Measurements from ENCODE around the gene ASTN2. TPM values are rescaled to one million over a fixed set of nuclear protein-coding genes. Genes with fewer than 3 reads are reported as not detected.

ASTN2 gene
- total RNA-seq, 5 donors from 2014 or later (not counting 1 experiment from before 2014, with no cell fraction given): 3.7 to 4.8 (median 4.4) TPM

DNA sequence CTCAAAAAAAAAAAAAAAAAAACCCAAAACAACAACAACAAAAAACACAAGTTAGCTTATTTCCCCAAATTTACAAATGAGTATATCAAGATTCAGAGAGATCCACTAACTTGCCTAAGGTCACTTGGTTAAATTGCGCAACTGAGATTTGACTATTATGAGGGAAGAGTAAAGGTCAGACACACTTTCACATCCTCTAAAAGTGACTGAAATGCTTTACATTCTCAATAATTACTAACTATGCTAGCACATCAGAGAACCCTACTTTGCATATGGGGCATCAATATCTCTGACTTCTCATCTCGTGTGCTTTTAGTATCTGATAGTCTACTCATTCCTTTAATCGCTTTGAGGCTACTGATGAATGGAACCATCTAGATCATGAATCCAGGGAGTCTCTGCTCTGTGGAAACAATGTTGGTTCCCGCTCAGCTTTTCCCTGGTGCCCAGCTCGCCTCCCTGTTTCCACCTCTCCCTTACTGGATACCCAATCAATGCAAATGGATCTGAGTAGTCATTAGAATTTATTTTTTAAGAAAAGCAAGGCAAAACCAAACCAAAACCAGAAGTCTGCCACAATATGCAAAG, 909.9 kb downstream of the ASTN2 start:
- DNase-seq: no peak
- Mint-ChIP-seq H3K9me3 (peaks cover 0 to 12% (median 4%) of the 10 kb centered on the region in 3 donors), H3K27ac (no peak overlapping the region), H3K36me3 (no peaks in the 10 kb centered on the region), H3K27me3 (no peaks in the 10 kb centered on the region), H3K4me3 (no peak overlapping the region), H3K4me1 (no peaks in the 10 kb centered on the region)
- ChIA-PET CTCF (no interaction called here), POLR2A (no interaction called here)
- H3K27ac ChIP-seq (ENCODE audit: low read length): no peak overlapping the region
- no peaks in the 10 kb centered on the region for H3K9me3 ChIP-seq
- no peaks in the 10 kb centered on the region for H3K4me1 ChIP-seq (ENCODE audit: control insufficient read depth in 1 of 2, extremely low read depth in 1 of 2, insufficient read depth in 2 of 2, low read length in 2 of 2)
- H3K36me3 ChIP-seq (ENCODE audit: control insufficient read depth in 2 of 2, extremely low read depth in 1 of 2, insufficient read depth in 1 of 2, low read length in 1 of 2): no peaks in the 10 kb centered on the region
- 67% methylated on average over 1 of the region's 5 CpGs for WGBS (ENCODE audit: insufficient coverage)
- no peak for ATAC-seq (replicated peaks in 1 of 4)
- no peak overlapping the region for H3K4me3 ChIP-seq (ENCODE audit: control insufficient read depth in 1 of 2, extremely low read depth in 1 of 2, low read length in 1 of 2)
- H3K27me3 ChIP-seq (replicated peaks in 1 of 2; ENCODE audit: control insufficient read depth in 2 of 2, extremely low read depth in 1 of 2, insufficient read depth in 2 of 2, low read length in 1 of 2): no peaks in the 10 kb centered on the region

DNA sequence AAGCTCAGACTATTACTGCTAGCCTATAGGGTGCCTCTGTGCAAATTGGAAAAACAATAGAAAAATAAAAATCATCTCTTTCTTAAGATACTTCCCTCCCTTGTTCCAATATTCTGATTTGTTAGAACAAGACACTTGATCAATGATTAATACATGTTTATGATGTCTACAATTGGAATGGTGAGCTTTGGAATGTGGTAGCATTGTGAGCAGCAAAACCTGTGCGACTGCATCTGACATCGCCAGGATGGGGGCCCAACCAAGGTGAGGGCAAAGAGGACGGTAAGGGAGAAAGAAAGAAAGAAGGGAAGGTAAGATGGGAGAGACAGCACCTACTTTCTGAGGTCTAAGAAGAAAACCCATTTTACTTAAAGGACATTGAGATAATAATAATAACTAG, 910.8 kb downstream of the ASTN2 start:
- POLR2A ChIA-PET: no interaction called here
- Mint-ChIP-seq H3K36me3 (no peaks in the 10 kb centered on the region), H3K9me3 (peaks cover 0 to 6% (median 0%) of the 10 kb centered on the region in 3 donors), H3K4me3 (no peak overlapping the region), H3K4me1 (no peaks in the 10 kb centered on the region), H3K27me3 (no peaks in the 10 kb centered on the region), H3K27ac (no peak overlapping the region)
- H3K27me3 ChIP-seq (replicated peaks in 1 of 2; ENCODE audit: control insufficient read depth in 2 of 2, extremely low read depth in 1 of 2, insufficient read depth in 2 of 2, low read length in 1 of 2): no peaks in the 10 kb centered on the region
- H3K36me3 ChIP-seq (ENCODE audit: control insufficient read depth in 2 of 2, extremely low read depth in 1 of 2, insufficient read depth in 1 of 2, low read length in 1 of 2): no peaks in the 10 kb centered on the region
- no peaks in the 10 kb centered on the region for H3K4me1 ChIP-seq (ENCODE audit: control insufficient read depth in 1 of 2, extremely low read depth in 1 of 2, insufficient read depth in 2 of 2, low read length in 2 of 2)
- no CpG with 5 or more reads among the region's 3 CpGs for WGBS (ENCODE audit: insufficient coverage)
- no peak for DNase-seq
- no peak overlapping the region for H3K4me3 ChIP-seq (ENCODE audit: control insufficient read depth in 1 of 2, extremely low read depth in 1 of 2, low read length in 1 of 2)
- CTCF ChIA-PET: no interaction called here
- no peak overlapping the region for H3K27ac ChIP-seq (ENCODE audit: low read length)
- no peak for ATAC-seq (replicated peaks in 1 of 4)
- H3K9me3 ChIP-seq: no peaks in the 10 kb centered on the region

DNA sequence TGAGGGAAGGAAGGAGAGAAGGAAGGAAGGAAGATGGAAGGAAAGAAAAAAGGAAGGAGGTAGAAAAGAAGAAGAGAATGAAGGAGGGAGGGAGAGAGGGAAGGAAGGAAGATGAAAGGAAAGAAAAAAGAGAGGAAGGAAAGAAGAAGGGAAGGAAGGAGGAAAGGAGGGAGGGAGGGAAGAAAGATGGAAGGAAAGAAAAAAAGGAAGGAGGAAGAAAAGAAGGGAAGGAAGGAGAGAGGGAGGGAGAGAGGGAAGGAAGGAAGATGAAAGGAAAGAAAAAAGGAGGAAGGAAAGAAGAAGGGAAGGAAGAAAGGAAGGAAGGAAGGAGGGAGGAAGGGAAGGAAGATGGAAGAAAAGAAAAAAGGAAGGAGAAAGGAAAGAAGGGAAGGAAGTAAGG, 912.1 kb downstream of the ASTN2 start:
- DNase-seq (no peak), ATAC-seq (replicated peaks in 1 of 4) (no peak)
- H3K4me1 ChIP-seq (ENCODE audit: control insufficient read depth in 1 of 2, extremely low read depth in 1 of 2, insufficient read depth in 2 of 2, low read length in 2 of 2): no peaks in the 10 kb centered on the region
- Mint-ChIP-seq H3K27ac (no peak overlapping the region), H3K9me3 (peaks cover 0 to 6% (median 0%) of the 10 kb centered on the region in 3 donors), H3K36me3 (no peaks in the 10 kb centered on the region), H3K4me1 (no peaks in the 10 kb centered on the region), H3K27me3 (no peaks in the 10 kb centered on the region), H3K4me3 (no peak overlapping the region)
- no peak overlapping the region for H3K27ac ChIP-seq (ENCODE audit: low read length)
- ChIA-PET CTCF (no interaction called here), POLR2A (interaction anchor here in 1 of 2 donors (0.6 kb wide), 1 partner anchor 24 kb away, joined by 3 read pairs; no protein-coding TSS in a partner anchor)
- no peaks in the 10 kb centered on the region for H3K36me3 ChIP-seq (ENCODE audit: control insufficient read depth in 2 of 2, extremely low read depth in 1 of 2, insufficient read depth in 1 of 2, low read length in 1 of 2)
- no peaks in the 10 kb centered on the region for H3K27me3 ChIP-seq (replicated peaks in 1 of 2; ENCODE audit: control insufficient read depth in 2 of 2, extremely low read depth in 1 of 2, insufficient read depth in 2 of 2, low read length in 1 of 2)
- H3K9me3 ChIP-seq: no peaks in the 10 kb centered on the region
- no peak overlapping the region for H3K4me3 ChIP-seq (ENCODE audit: control insufficient read depth in 1 of 2, extremely low read depth in 1 of 2, low read length in 1 of 2)

DNA sequence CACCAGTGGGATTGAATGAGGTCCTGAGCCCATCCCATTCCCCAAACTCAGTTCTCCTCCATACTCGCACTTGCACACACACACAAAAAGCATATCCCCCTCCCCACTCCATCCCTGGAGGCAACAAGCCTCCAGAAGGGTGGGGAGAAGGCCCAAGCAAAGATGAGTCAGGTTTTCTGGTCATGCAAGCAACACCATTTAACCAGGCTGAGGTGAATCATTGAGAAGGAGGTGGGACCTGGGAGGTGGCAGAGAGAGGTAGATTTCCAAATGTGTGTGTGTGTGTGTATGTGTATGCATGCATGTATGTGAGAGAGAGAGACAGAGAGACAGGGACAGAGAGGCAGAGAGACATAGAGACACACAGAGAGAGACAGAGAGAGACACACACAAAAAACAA, 913.0 kb downstream of the ASTN2 start:
- Histone ChIP-seq H3K27ac (ENCODE audit: low read length) (no peak overlapping the region), H3K4me3 (ENCODE audit: control insufficient read depth in 1 of 2, extremely low read depth in 1 of 2, low read length in 1 of 2) (no peak overlapping the region), H3K9me3 (no peaks in the 10 kb centered on the region), H3K36me3 (ENCODE audit: control insufficient read depth in 2 of 2, extremely low read depth in 1 of 2, insufficient read depth in 1 of 2, low read length in 1 of 2) (no peaks in the 10 kb centered on the region), H3K4me1 (ENCODE audit: control insufficient read depth in 1 of 2, extremely low read depth in 1 of 2, insufficient read depth in 2 of 2, low read length in 2 of 2) (no peaks in the 10 kb centered on the region), H3K27me3 (replicated peaks in 1 of 2; ENCODE audit: control insufficient read depth in 2 of 2, extremely low read depth in 1 of 2, insufficient read depth in 2 of 2, low read length in 1 of 2) (no peaks in the 10 kb centered on the region)
- POLR2A ChIA-PET: no interaction called here
- WGBS (ENCODE audit: insufficient coverage): no CpG with 5 or more reads among the region's 1 CpG
- no peak for ATAC-seq (replicated peaks in 1 of 4)
- CTCF ChIA-PET: no interaction called here
- Mint-ChIP-seq H3K36me3 (no peaks in the 10 kb centered on the region), H3K9me3 (peaks cover 0 to 6% (median 0%) of the 10 kb centered on the region in 3 donors), H3K4me1 (no peaks in the 10 kb centered on the region), H3K4me3 (no peak overlapping the region), H3K27ac (no peak overlapping the region), H3K27me3 (no peaks in the 10 kb centered on the region)
- no peak for DNase-seq

DNA sequence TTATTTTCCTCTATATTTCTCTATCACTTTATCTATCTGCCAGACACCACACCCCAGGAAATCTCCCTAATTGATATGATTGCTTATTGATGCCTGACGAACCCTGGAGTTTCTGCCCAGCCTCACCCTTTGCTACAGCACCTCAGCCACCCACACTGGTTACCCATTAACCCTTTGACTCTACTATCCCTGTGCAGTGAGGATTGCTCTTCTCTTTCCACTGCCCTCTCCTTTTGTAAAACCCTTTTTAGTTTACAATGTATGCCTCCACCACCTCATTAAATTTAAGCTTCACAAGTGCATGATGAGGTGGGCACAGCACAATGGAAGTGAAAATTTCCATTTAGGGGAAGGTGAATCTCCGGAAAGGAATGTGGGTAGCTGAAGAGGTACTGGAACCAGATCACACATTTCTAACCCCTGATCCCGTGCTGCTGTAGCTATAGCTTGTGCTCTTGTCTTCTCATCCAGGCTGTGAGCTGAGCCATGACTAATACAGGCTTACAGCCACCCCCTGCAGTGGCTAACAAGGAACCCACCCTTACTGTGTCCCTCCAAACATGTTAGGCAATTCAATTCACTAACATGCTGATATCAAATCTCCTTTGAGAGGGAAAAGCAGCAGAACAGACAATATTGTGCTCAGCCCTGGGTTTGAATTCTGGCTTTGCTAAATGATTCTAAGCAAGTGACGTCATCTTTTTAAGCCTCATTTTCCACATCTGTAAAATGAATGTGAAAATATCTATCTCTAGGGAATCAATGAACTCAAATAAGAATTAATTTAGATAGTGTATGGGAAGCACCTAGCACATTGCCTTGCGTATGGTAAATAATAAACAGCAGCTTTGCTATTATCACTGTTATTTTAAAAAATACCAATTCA, 914.6 kb downstream of the ASTN2 start:
- no peak overlapping the region for H3K4me3 Mint-ChIP-seq
- POLR2A ChIA-PET: no interaction called here
- Histone ChIP-seq H3K4me3 (ENCODE audit: control insufficient read depth in 1 of 2, extremely low read depth in 1 of 2, low read length in 1 of 2) (no peak overlapping the region), H3K36me3 (ENCODE audit: control insufficient read depth in 2 of 2, extremely low read depth in 1 of 2, insufficient read depth in 1 of 2, low read length in 1 of 2) (no peaks in the 10 kb centered on the region), H3K4me1 (ENCODE audit: control insufficient read depth in 1 of 2, extremely low read depth in 1 of 2, insufficient read depth in 2 of 2, low read length in 2 of 2) (no peaks in the 10 kb centered on the region), H3K9me3 (no peaks in the 10 kb centered on the region), H3K27me3 (replicated peaks in 1 of 2; ENCODE audit: control insufficient read depth in 2 of 2, extremely low read depth in 1 of 2, insufficient read depth in 2 of 2, low read length in 1 of 2) (no peaks in the 10 kb centered on the region), H3K27ac (ENCODE audit: low read length) (no peak overlapping the region)
- 18% methylated on average over 2 of the region's 5 CpGs for WGBS (ENCODE audit: insufficient coverage)
- ATAC-seq (replicated peaks in 1 of 4) (no peak), DNase-seq (no peak)
- CTCF ChIA-PET: no interaction called here
- H3K36me3 Mint-ChIP-seq: no peaks in the 10 kb centered on the region
- H3K9me3 Mint-ChIP-seq: peaks cover 0 to 6% (median 0%) of the 10 kb centered on the region in 3 donors
- no peaks in the 10 kb centered on the region for H3K4me1 Mint-ChIP-seq
- H3K27me3 Mint-ChIP-seq: no peaks in the 10 kb centered on the region
- H3K27ac Mint-ChIP-seq: no peak overlapping the region

DNA sequence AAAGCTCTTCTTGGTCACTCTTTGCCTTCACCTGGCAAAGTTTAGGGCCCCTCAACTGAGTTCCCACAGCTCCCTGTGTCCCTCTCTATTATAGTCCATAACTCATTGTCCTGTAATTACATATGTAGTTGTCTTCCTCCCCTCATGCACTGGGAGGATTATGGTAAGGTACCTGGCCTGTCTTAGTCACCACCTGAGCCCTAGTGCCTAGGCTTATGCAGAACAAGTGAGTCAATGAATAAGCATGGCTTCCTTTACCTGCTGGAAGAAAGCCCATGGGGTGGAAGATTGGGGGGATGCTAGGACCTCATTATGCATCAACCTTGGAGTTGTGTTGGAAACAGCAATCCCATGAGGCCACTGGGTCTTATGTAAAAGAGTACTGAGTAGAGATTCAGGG, 915.4 kb downstream of the ASTN2 start:
- H3K36me3 Mint-ChIP-seq: no peaks in the 10 kb centered on the region
- H3K27me3 ChIP-seq (replicated peaks in 1 of 2; ENCODE audit: control insufficient read depth in 2 of 2, extremely low read depth in 1 of 2, insufficient read depth in 2 of 2, low read length in 1 of 2): no peaks in the 10 kb centered on the region
- CTCF ChIA-PET: no interaction called here
- DNase-seq (no peak), ATAC-seq (replicated peaks in 1 of 4) (no peak)
- no peaks in the 10 kb centered on the region for H3K4me1 Mint-ChIP-seq
- H3K27ac ChIP-seq (ENCODE audit: low read length): no peak overlapping the region
- no peak overlapping the region for H3K4me3 ChIP-seq (ENCODE audit: control insufficient read depth in 1 of 2, extremely low read depth in 1 of 2, low read length in 1 of 2)
- POLR2A ChIA-PET: no interaction called here
- no peaks in the 10 kb centered on the region for H3K4me1 ChIP-seq (ENCODE audit: control insufficient read depth in 1 of 2, extremely low read depth in 1 of 2, insufficient read depth in 2 of 2, low read length in 2 of 2)
- H3K4me3 Mint-ChIP-seq: no peak overlapping the region
- H3K27me3 Mint-ChIP-seq: no peaks in the 10 kb centered on the region
- H3K27ac Mint-ChIP-seq: no peak overlapping the region
- no peaks in the 10 kb centered on the region for H3K36me3 ChIP-seq (ENCODE audit: control insufficient read depth in 2 of 2, extremely low read depth in 1 of 2, insufficient read depth in 1 of 2, low read length in 1 of 2)
- peaks cover 0 to 6% (median 0%) of the 10 kb centered on the region in 3 donors for H3K9me3 Mint-ChIP-seq
- no peaks in the 10 kb centered on the region for H3K9me3 ChIP-seq
